22Rv1 (cell line): ENCODE results near the gene S100A16.

ENCODE experiments used
- CTCF ChIP-seq: fragments of 450-650 bp; IDR thresholded peaks from 2 replicates; pipeline ENCODE4 v1.5.1; 2017; ENCODE audit warnings: mild to moderate bottlenecking
- ZFX ChIP-seq: fragments of 450-650 bp; IDR thresholded peaks from 2 replicates; pipeline ENCODE4 v1.6.1; 2017; ENCODE audit warnings: antibody characterized with exemption, borderline replicate concordance

- TF ChIP-seq CTCF = no peak
- no peak for TF ChIP-seq ZFX
Measured at GRCh38 chr1:153585006-153585405, 27.9 kb downstream of the S100A16 start.
